Osteoblast (primary cell): ENCODE measurements around the gene ENTPD2. TPM values are rescaled to one million over a fixed set of nuclear protein-coding genes. Genes with fewer than 3 reads are reported as not detected.
A peak's percentile ranks its signal among the peaks of the same experiment; 100 is the strongest.

Experiments
- DNase-seq: peaks from one replicate; pipeline ENCODE4 v3.0.0; 2011; ENCODE audit warnings: low spot score, mixed read lengths; ENCODE audit not compliant: insufficient read length; ENCODE audit errors: missing footprints
- H2AFZ ChIP-seq: 2 replicates; pipeline ENCODE4 v1.6.0; 2011; ENCODE audit warnings: mild to moderate bottlenecking, low read length
- H3K27ac ChIP-seq: 2 replicates; pipeline ENCODE4 v1.5.1; 2011; ENCODE audit warnings: mild to moderate bottlenecking, low read depth, low read length, moderate library complexity
- H3K27me3 ChIP-seq: 2 replicates; pipeline ENCODE4 v1.6.0; 2012; ENCODE audit warnings: mild to moderate bottlenecking, control low read depth, inconsistent platforms, low read length, moderate library complexity; ENCODE audit not compliant: insufficient read depth
- H3K36me3 ChIP-seq: 2 replicates; pipeline ENCODE4 v1.5.1; 2011; ENCODE audit warnings: mild to moderate bottlenecking, low read length, control low read depth, moderate library complexity; ENCODE audit not compliant: insufficient read depth
- H3K4me1 ChIP-seq: 2 replicates; pipeline ENCODE4 v1.5.1; 2011; ENCODE audit warnings: mild to moderate bottlenecking, low read length, control low read depth, moderate library complexity; ENCODE audit not compliant: insufficient read depth
- H3K4me2 ChIP-seq: 2 replicates; pipeline ENCODE4 v1.6.0; 2011; ENCODE audit warnings: mild to moderate bottlenecking, low read length; ENCODE audit not compliant: insufficient read depth
- H3K4me3 ChIP-seq: fragments of 200-600 bp; sonication (generic); 3 replicates; pipeline ENCODE4 v1.5.1; 2012; ENCODE audit warnings: mild to moderate bottlenecking, low read length, inconsistent platforms; ENCODE audit not compliant: insufficient read depth
- H3K79me2 ChIP-seq: 2 replicates; pipeline ENCODE4 v1.6.0; 2012; ENCODE audit warnings: mild to moderate bottlenecking, low read length, control low read depth, inconsistent platforms; ENCODE audit not compliant: insufficient read depth
- H3K9me3 ChIP-seq: 2 replicates; pipeline ENCODE4 v1.5.1; 2011; ENCODE audit warnings: low read depth, low read length, control low read depth
- H4K20me1 ChIP-seq: 2 replicates; pipeline ENCODE4 v1.6.0; 2012; ENCODE audit warnings: mild to moderate bottlenecking, low read length, control low read depth; ENCODE audit not compliant: insufficient read depth
- total RNA-seq: library from RNA; depleted of rRNA; stranded (reverse); fragments of >200 nt; gene quantifications from 2 replicates; pipeline ENCODE4 v1.2.3, GENCODE V29; 2012
- TF ChIP-seq, protein P1 (sequence below): IDR thresholded peaks from 2 replicates; pipeline ENCODE4 v1.5.1; 2011; ENCODE audit warnings: mild to moderate bottlenecking, low read depth, low read length, moderate library complexity; ENCODE audit errors: extremely low read depth

The ENTPD2 gene
- total RNA-seq, 1 donor, result not detected

- Histone ChIP-seq H3K4me3 (no peak overlapping the region), H3K4me1 (no peaks in the 10 kb centered on the region), H3K36me3 (peaks cover 5% of the 10 kb centered on the region), H3K27me3 (no peaks in the 10 kb centered on the region), H3K9me3 (no peaks in the 10 kb centered on the region), H3K4me2 (no peak overlapping the region), H3K27ac (no peak overlapping the region), H4K20me1 (peaks cover 3% of the 10 kb centered on the region), H3K79me2 (peaks cover 4% of the 10 kb centered on the region), H2AFZ (no peak overlapping the region)
- TF ChIP-seq, protein P1, sequence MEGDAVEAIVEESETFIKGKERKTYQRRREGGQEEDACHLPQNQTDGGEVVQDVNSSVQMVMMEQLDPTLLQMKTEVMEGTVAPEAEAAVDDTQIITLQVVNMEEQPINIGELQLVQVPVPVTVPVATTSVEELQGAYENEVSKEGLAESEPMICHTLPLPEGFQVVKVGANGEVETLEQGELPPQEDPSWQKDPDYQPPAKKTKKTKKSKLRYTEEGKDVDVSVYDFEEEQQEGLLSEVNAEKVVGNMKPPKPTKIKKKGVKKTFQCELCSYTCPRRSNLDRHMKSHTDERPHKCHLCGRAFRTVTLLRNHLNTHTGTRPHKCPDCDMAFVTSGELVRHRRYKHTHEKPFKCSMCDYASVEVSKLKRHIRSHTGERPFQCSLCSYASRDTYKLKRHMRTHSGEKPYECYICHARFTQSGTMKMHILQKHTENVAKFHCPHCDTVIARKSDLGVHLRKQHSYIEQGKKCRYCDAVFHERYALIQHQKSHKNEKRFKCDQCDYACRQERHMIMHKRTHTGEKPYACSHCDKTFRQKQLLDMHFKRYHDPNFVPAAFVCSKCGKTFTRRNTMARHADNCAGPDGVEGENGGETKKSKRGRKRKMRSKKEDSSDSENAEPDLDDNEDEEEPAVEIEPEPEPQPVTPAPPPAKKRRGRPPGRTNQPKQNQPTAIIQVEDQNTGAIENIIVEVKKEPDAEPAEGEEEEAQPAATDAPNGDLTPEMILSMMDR, result no peak
- DNase-seq, result no peak
Observed at GRCh38 chr9:137037035-137037434, 16.8 kb downstream of the ENTPD2 start.

DNA sequence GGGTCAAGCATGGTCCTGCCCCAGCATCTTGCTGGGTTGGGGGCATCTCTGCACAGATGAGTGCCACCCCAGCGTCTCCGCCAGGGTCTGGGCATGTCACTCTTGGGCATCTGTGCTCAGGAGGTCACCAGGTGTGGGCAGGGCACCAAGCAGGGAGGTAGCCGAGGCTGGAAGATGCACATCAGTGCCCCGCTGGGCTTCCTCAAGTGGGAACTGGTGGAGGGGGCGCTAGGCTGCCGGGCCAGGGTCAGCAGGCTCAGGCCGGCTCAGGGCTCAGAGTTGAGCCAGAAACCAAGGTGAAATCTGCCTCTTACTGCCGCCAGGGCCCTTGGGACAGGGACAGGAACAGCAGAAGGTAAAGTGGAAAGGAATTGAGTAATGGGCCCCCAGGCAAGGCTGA, 17.9 kb downstream of the ENTPD2 start:
- Histone ChIP-seq H3K27ac (no peak overlapping the region), H3K4me2 (no peak overlapping the region), H3K4me3 (no peak overlapping the region), H4K20me1 (peaks cover 3% of the 10 kb centered on the region), H3K36me3 (peaks cover 5% of the 10 kb centered on the region), H3K79me2 (no peaks in the 10 kb centered on the region), H3K27me3 (no peaks in the 10 kb centered on the region), H2AFZ (no peak overlapping the region), H3K9me3 (no peaks in the 10 kb centered on the region), H3K4me1 (no peaks in the 10 kb centered on the region)
- TF ChIP-seq, protein P1, result no peak
- DNase-seq, result no peak

DNA sequence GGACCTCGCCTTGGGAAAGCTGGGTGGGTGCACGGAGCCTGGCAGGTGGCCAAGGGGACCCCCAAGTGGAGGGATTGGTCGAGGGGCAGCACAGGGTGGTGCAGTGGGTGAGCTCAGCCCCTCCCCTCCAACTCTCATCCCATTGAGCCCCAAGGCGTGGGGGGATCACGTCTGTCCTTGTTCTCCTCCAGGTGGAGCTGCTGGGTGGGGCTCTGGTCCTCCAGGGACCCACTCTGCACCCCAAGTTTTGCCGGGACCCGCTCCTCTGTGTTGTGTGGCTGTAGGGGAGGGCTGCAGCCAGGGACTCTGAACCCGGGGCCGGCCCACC, 18.4 kb downstream of the ENTPD2 start:
- TF ChIP-seq, protein P1, result peak; percentile 26
- Histone ChIP-seq H3K4me2 (no peak overlapping the region), H3K36me3 (peaks cover 5% of the 10 kb centered on the region), H3K4me3 (no peak overlapping the region), H3K4me1 (no peaks in the 10 kb centered on the region), H3K79me2 (no peaks in the 10 kb centered on the region), H4K20me1 (peaks cover 3% of the 10 kb centered on the region), H3K27me3 (no peaks in the 10 kb centered on the region), H3K27ac (no peak overlapping the region), H3K9me3 (no peaks in the 10 kb centered on the region), H2AFZ (no peak overlapping the region)
- DNase-seq, result no peak

- Histone ChIP-seq H3K79me2 (no peaks in the 10 kb centered on the region), H3K4me1 (no peaks in the 10 kb centered on the region), H3K36me3 (peaks cover 5% of the 10 kb centered on the region), H3K27me3 (no peaks in the 10 kb centered on the region), H3K4me3 (no peak overlapping the region), H2AFZ (no peak overlapping the region), H4K20me1 (peaks cover 3% of the 10 kb centered on the region), H3K9me3 (no peaks in the 10 kb centered on the region), H3K4me2 (peak overlapping the region; percentile 44), H3K27ac (no peak overlapping the region)
- TF ChIP-seq, protein P1, result peak; percentile 88
- DNase-seq, result peak; percentile 99
Observed at GRCh38 chr9:137034709-137035506, 19.0 kb downstream of the ENTPD2 start.
